H1 (cell line): ENCODE data around the gene PLLP. TPM values are rescaled to one million over a fixed set of nuclear protein-coding genes. Genes with fewer than 3 reads are reported as not detected.

Source experiments
- CHD7 ChIP-seq: fragments of 300-600 bp; sonication (generic); IDR thresholded peaks from 2 replicates; pipeline ENCODE4 v1.7.1; 2012; ENCODE audit warnings: low read length, moderate library complexity, mild to moderate bottlenecking, inconsistent platforms; ENCODE audit not compliant: insufficient replicate concordance
- JUND ChIP-seq: IDR thresholded peaks from 2 replicates; pipeline ENCODE4 v1.6.1; 2011; ENCODE audit warnings: mild to moderate bottlenecking, improper control_type of control experiment, low read length
- polyA plus RNA-seq, 7 experiments: library from polyadenylated mRNA; depleted of rRNA in 3 of 7; stranded (reverse) in 5 of 7; unstranded in 2 of 7; fragments of >200 nt in 5 of 7; fragments of 200-250 nt in 2 of 7; gene quantifications; 1 replicate in 5 of 7; 2 replicates in 1 of 7; 4 replicates in 1 of 7; pipeline versions ENCODE4 v1.2.1 to v1.2.3, GENCODE V29; 2011 to 2013; ENCODE audit warnings: missing spikeins in 2 of 7, mixed read lengths in 2 of 7
- total RNA-seq: library from RNA; stranded (reverse); fragmentation: NEBNext Ultra II Directional; extraction: Animal tissue kit (Norgen Biotek cat#: 25700); gene quantifications from 2 replicates; pipeline ENCODE4 v1.2.1, GENCODE V29; 2021
- TF ChIP-seq, protein P1 (sequence below): IDR thresholded peaks from 2 replicates; pipeline ENCODE4 v1.6.1; 2011; ENCODE audit warnings: low read depth, mild to moderate bottlenecking, low read length; ENCODE audit not compliant: insufficient read depth

PLLP gene
- total and polyA plus RNA-seq, 2 of the 8 experiments (the other 6 are each of a cell fraction or from before 2014, with no cell fraction given), result 2.9 to 10.6 TPM

DNA sequence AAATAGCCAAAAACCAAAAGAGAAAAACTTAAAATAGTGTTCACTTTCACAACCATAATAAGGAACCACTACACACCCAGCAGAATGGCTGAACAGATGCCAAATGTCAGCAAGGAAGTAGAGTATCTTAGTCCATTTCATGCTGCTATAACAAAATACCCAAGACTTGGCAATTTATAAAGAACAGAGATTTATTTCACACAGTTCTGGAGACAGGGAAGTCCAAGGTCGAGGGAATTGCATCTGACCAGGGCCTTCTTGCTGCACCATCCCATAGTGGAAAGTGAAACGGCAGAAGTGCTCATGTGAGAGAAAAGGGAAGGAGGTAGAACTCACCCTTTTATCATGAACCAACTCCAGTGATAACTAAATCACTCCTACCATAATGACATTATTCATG, 40.3 kb upstream of the PLLP start (continued):
- TF ChIP-seq CHD7 (no peak), JUND (no peak)
- TF ChIP-seq, protein P1, sequence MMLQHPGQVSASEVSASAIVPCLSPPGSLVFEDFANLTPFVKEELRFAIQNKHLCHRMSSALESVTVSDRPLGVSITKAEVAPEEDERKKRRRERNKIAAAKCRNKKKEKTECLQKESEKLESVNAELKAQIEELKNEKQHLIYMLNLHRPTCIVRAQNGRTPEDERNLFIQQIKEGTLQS, result no peak
